Naive thymus-derived CD8-positive, alpha-beta T cell (primary cell): ENCODE data around the gene GFRAL. TPM values are rescaled to one million over a fixed set of nuclear protein-coding genes. Genes with fewer than 3 reads are reported as not detected.
"Not testable (repeated sequence)": the region's sequence is repeated elsewhere in the genome, so short reads cannot be mapped to it uniquely, and the experiment has no call there.

Source experiments
- ATAC-seq, 2 donors: fragments of 150-1000 bp; cut with Tn5 transposase in 1 of 2; sonication (Bioruptor Pico), chemical (Tn5 transposase) in 1 of 2; 1 replicate in 1 of 2; 2 replicates in 1 of 2; pipeline ENCODE4 v1.10.0; 2021; ENCODE audit warnings: mild to moderate bottlenecking in 2 of 2, moderate library complexity in 2 of 2
- POLR2A ChIA-PET: fragments of 350-600 bp; sonication (Branson Sonifier 250); formaldehyde crosslinking; loops from one replicate; lab custom pipeline; 2021; ENCODE audit warnings: antibody characterized with exemption; lab: Charles Lee
- DNase-seq, 10 donors: peaks; one replicate each; pipeline versions ENCODE4 v3.0.0 to v3.0.0-alpha.2; 2020 to 2022
- H3K27ac Mint-ChIP-seq, 10 donors: one replicate each; pipeline ENCODE4 v1.8.0; 2020 to 2022; ENCODE audit warnings: mild to moderate bottlenecking in 10 of 10, mixed read lengths in 10 of 10, moderate library complexity in 4 of 10, inconsistent platforms in 1 of 10
- H3K27me3 Mint-ChIP-seq, 5 donors: one replicate each; pipeline ENCODE4 v1.8.0; 2021 to 2022; ENCODE audit warnings: mixed read lengths in 5 of 5
- H3K36me3 Mint-ChIP-seq, 3 donors: one replicate each; pipeline ENCODE4 v1.8.0; 2020 to 2022; ENCODE audit warnings: mixed read lengths in 3 of 3, mild to moderate bottlenecking in 2 of 3, inconsistent platforms in 1 of 3
- H3K4me1 Mint-ChIP-seq, 4 donors: one replicate each; pipeline ENCODE4 v1.8.0; 2021 to 2022; ENCODE audit warnings: mixed read lengths in 4 of 4
- H3K4me3 Mint-ChIP-seq, 10 donors: one replicate each; pipeline ENCODE4 v1.8.0; 2020 to 2022; ENCODE audit warnings: mild to moderate bottlenecking in 10 of 10, mixed read lengths in 10 of 10, moderate library complexity in 6 of 10, inconsistent platforms in 1 of 10
- H3K9me3 Mint-ChIP-seq, 9 donors: one replicate each; pipeline ENCODE4 v1.8.0; 2020 to 2022; ENCODE audit warnings: mixed read lengths in 9 of 9, mild to moderate bottlenecking in 3 of 9, inconsistent platforms in 1 of 9, moderate library complexity in 1 of 9
- polyA plus RNA-seq, 3 donors: library from polyadenylated mRNA; unstranded; fragments of 300-500 nt; fragmentation: Illumina TruSeq; gene quantifications; one replicate each; pipeline ENCODE4 v1.2.3, GENCODE V29; 2021
- total RNA-seq, 8 experiments: library from RNA in 2 of 8; stranded (reverse) in 2 of 8; gene quantifications; one replicate each; pipeline ENCODE4 v1.2.3 and lab custom pipeline; 2021 to 2026

The GFRAL gene, protein sequence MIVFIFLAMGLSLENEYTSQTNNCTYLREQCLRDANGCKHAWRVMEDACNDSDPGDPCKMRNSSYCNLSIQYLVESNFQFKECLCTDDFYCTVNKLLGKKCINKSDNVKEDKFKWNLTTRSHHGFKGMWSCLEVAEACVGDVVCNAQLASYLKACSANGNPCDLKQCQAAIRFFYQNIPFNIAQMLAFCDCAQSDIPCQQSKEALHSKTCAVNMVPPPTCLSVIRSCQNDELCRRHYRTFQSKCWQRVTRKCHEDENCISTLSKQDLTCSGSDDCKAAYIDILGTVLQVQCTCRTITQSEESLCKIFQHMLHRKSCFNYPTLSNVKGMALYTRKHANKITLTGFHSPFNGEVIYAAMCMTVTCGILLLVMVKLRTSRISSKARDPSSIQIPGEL
- not detected for total RNA-seq
- not detected for polyA plus RNA-seq
- total RNA-seq (lab: John Stamatoyannopoulos, UW), result 0 reads per million in 6 experiments

DNA sequence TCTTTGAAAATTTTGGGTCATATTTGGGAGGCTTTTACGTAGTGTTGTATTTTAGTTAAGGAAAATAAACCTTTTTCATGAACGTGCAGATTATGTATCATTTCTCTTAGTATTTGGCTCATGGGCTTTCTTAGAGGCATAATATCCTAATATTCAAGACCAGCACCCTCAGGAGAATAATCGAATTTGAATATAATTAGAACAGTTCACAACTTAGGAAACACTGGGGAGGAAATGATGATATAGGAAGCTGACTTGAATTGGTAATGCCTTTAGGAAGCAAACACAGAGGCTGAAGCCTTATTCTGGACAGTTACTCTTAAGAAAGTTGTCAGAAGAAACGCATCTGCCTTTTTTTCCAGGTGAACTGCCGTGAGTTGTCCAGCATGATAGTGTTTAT is at the start of gene GFRAL:
GFRAL (plus strand) TSS at position 301 of the 400 bp plus-strand sequence; CDS start at position 387, 86 bp downstream.
- Mint-ChIP-seq H3K9me3 (peaks cover 0 to 23% (median 6%) of the 10 kb centered on the region in 9 donors), H3K27ac (no peak within 1 kb of the TSS), H3K4me3 (no peak within 1 kb of the TSS), H3K27me3 (no peaks in the 10 kb centered on the region), H3K4me1 (no peaks in the 10 kb centered on the region), H3K36me3 (no peaks in the 10 kb centered on the region)
- POLR2A ChIA-PET, result no interaction called here
- no peak for DNase-seq
- ATAC-seq, result no peak

DNA sequence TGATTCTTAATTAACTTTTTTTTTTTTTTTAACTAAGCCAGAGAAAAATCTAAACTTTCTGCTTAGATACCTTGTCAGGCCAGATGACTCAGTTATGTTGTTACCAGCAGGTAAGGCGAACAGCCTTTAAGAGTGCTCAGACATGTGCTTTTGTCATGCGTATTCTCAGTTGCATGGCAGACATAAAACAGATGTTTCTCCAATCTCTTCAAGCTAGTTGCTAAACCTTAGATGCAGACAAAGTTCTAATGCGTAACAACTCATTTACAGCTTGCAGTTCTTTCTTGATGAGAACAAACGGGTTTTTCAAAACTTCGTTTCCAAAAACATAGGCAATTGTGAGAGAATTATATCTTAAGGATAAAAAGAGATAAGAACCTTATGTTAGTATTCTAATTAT is 49.6 kb upstream of the GFRAL start:
- Mint-ChIP-seq H3K9me3 (peaks cover 0 to 2% (median 0%) of the 10 kb centered on the region in 9 donors), H3K4me3 (no peak overlapping the region), H3K27ac (no peak overlapping the region), H3K27me3 (no peaks in the 10 kb centered on the region), H3K4me1 (no peaks in the 10 kb centered on the region), H3K36me3 (no peaks in the 10 kb centered on the region)
- ATAC-seq, result no peak
- POLR2A ChIA-PET, result no interaction called here
- no peak for DNase-seq

DNA sequence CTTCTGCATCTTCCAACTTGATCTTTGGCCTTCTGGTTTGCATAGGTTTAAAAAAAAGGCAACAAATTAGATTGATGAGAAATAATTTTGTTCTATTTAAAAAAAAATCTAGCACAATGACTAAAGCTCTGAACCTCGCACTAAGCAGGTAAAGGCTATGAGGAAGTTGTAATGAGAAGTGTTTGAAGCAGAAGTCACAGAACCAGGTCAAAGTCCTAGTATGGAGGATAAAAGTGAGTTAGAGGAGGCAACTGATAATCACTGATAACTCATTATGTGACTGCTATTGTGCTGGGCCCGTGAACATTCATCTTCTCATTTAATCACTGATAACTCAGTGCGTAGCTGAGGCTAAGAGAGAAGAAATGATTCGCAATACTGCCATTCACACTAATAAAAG is 46.1 kb upstream of the GFRAL start:
- H3K4me1 Mint-ChIP-seq, result no peaks in the 10 kb centered on the region
- no peak for DNase-seq
- ATAC-seq, result no peak
- H3K27me3 Mint-ChIP-seq, result no peaks in the 10 kb centered on the region
- peaks cover 0 to 2% (median 0%) of the 10 kb centered on the region in 9 donors for H3K9me3 Mint-ChIP-seq
- POLR2A ChIA-PET, result no interaction called here
- no peaks in the 10 kb centered on the region for H3K36me3 Mint-ChIP-seq
- no peak overlapping the region for H3K4me3 Mint-ChIP-seq
- H3K27ac Mint-ChIP-seq, result no peak overlapping the region

DNA sequence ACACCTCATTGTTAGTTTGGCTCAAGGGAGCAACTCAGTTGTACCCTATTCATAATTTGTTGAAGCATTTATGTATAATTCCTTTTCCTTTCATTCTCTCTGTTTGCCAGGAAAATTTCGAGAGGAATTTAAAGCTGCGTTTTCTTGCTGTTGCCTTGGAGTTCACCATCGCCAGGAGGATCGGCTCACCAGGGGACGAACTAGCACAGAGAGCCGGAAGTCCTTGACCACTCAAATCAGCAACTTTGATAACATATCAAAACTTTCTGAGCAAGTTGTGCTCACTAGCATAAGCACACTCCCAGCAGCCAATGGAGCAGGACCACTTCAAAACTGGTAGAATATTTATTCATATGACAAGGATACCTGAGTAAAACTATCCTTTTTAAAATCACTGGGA is 45.2 kb upstream of the GFRAL start:
- POLR2A ChIA-PET, result no interaction called here
- Mint-ChIP-seq H3K4me3 (no peak overlapping the region), H3K9me3 (peaks cover 0 to 2% (median 0%) of the 10 kb centered on the region in 9 donors), H3K4me1 (no peaks in the 10 kb centered on the region), H3K27ac (no peak overlapping the region), H3K27me3 (no peaks in the 10 kb centered on the region), H3K36me3 (no peaks in the 10 kb centered on the region)
- DNase-seq (no peak), ATAC-seq (no peak)

DNA sequence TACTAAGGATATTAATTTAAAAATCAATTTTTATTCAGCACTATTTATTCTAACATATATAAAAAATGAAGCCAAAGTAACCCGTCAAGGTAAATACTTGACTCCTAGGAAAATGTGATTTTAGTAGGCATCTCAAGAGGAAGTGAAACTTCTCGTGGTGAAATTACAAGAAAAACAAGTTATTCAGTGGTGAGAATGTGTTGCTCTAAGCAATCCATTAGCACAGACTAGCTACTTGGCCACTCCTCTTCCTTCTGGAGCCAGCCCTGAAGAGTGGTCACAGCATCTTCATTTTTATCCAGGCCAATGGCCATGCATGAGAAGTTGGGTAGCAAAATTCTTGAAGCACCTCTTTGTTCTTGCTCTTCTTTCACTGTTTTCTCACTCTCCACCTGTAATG is 40.4 kb upstream of the GFRAL start:
- DNase-seq (no peak), ATAC-seq (no peak)
- H3K9me3 Mint-ChIP-seq, result peaks cover 0 to 13% (median 5%) of the 10 kb centered on the region in 9 donors
- no peak overlapping the region for H3K27ac Mint-ChIP-seq
- H3K4me3 Mint-ChIP-seq, result no peak overlapping the region
- no peaks in the 10 kb centered on the region for H3K36me3 Mint-ChIP-seq
- no peaks in the 10 kb centered on the region for H3K27me3 Mint-ChIP-seq
- no peaks in the 10 kb centered on the region for H3K4me1 Mint-ChIP-seq
- POLR2A ChIA-PET, result no interaction called here

DNA sequence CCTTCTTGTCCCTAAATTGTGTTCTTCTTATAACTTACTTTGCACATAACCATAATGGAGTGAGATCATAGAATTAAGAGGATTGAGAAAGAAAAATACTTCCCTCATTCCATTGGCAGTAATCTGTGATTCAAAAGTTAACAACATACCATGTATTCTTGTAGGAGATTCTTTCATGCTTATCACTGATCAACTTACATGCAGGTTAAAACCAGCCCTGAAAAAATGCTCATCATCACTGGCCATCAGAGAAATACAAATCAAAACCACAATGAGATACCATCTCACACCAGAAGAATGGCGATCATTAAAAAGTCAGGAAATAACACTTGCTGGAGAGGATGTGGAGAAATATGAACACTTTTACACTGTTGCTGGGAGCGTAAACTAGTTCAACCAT is 36.5 kb upstream of the GFRAL start:
- H3K4me1 Mint-ChIP-seq, result no peaks in the 10 kb centered on the region
- DNase-seq (no peak), ATAC-seq (no peak)
- no peaks in the 10 kb centered on the region for H3K36me3 Mint-ChIP-seq
- H3K9me3 Mint-ChIP-seq, result peaks cover 0 to 21% (median 5%) of the 10 kb centered on the region in 9 donors
- no peaks in the 10 kb centered on the region for H3K27me3 Mint-ChIP-seq
- no peak overlapping the region for H3K4me3 Mint-ChIP-seq
- H3K27ac Mint-ChIP-seq, result no peak overlapping the region
- POLR2A ChIA-PET, result no interaction called here

DNA sequence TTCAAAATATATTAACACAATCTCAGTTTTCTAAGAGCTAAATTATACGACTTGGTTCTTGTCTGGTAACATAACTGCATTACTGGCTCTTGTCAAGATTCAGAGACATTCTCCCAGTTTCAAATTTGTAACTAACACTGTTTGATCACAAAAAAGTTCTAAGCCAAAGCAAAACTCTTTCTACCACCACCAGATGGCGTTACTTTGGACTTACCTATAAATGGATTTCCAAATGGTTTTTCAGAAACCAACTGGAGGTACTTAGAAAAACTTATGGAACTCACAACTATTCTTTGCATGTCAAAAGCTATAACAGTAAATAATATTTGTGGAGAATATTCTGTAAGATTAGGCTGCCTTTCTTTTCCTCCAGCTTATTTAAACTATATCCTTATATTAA is 34.2 kb upstream of the GFRAL start:
- ATAC-seq, result no peak
- H3K9me3 Mint-ChIP-seq, result peaks cover 0 to 16% (median 9%) of the 10 kb centered on the region in 9 donors
- POLR2A ChIA-PET, result no interaction called here
- DNase-seq, result no peak
- H3K4me3 Mint-ChIP-seq, result no peak overlapping the region
- no peaks in the 10 kb centered on the region for H3K27me3 Mint-ChIP-seq
- no peak overlapping the region for H3K27ac Mint-ChIP-seq
- H3K36me3 Mint-ChIP-seq, result no peaks in the 10 kb centered on the region
- H3K4me1 Mint-ChIP-seq, result no peaks in the 10 kb centered on the region

DNA sequence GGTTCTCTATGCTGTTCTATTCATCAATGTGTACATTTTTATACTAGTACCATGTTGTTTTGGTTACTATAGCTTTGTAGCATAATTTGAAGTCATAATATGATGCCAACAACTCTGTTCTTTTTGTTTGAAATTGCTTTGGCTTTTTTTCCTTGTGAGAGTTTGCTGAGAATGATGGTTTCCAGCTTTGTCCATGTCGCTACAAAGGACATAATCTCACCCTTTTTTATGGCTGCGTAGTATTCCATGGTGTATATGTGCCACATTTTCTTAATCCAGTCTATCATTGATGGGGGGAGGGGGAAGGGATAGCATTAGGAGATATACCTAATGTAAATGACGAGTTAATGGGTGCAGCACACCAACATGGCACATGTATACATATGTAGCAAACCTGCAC is 30.1 kb upstream of the GFRAL start:
- ATAC-seq, DNase-seq, H3K4me1 Mint-ChIP-seq, H3K27ac Mint-ChIP-seq, POLR2A ChIA-PET, H3K36me3 Mint-ChIP-seq, H3K27me3 Mint-ChIP-seq, H3K4me3 Mint-ChIP-seq: not testable (repeated sequence)
- H3K9me3 Mint-ChIP-seq, result peaks cover 0 to 20% (median 6%) of the 10 kb centered on the region in 9 donors

DNA sequence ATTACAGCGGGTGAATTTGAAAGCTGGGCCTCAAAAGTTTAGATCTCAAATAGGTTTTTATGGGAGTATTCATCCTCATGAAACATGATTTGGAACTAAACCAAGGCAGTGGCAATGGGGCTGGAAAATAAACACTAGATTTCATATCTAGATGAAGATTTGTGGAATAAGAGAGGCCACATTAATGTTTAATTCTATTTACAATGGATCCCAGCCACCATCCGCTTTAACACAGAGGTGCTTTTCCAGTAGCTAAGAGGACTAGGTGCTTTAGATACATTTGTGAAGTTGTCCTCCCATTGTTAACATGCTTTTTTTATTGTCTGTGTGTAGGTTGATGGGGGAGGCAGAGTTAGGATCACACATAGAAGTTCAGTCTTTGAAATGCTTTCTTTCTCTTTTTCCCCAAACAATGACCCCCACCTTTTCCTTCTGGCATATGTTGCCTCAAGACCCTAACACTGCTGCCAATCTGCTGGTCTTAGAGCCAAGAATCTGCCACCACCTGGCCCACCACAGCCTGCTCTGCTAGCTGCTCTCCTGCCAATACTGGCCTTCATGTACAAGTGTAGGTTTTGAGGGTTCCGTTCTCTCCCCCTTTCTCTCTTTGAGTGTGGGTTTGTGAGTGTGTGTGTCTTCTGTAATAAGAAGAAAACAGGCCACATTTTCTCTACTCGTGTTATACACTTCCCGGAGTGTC is 27.8 kb upstream of the GFRAL start:
- Mint-ChIP-seq H3K4me3 (no peak overlapping the region), H3K9me3 (peaks cover 0 to 15% (median 10%) of the 10 kb centered on the region in 9 donors), H3K36me3 (no peaks in the 10 kb centered on the region), H3K4me1 (no peaks in the 10 kb centered on the region), H3K27me3 (no peaks in the 10 kb centered on the region), H3K27ac (no peak overlapping the region)
- DNase-seq, result no peak
- POLR2A ChIA-PET, result no interaction called here
- no peak for ATAC-seq

DNA sequence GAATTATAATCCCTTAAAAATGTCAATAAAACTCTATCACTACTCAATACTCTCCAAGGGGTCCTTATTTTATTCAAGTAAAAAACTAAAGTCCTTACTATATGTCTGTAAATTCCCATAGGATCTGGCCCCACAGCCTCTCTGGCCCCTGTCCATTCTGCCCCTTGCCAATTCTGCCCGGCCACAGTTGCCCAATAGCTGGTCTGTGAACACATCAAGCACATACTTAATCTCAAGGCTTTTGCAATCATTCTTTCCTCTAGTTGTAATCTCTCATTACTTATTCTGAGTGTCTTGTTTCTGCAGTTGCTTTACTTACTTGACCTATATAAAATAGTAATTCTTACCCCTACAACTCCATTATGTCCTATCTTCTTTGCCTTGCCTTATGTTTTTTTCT is 22.5 kb upstream of the GFRAL start:
- Mint-ChIP-seq H3K9me3 (peaks cover 0 to 23% (median 6%) of the 10 kb centered on the region in 9 donors), H3K27me3 (no peaks in the 10 kb centered on the region), H3K4me1 (no peaks in the 10 kb centered on the region), H3K4me3 (no peak overlapping the region), H3K27ac (no peak overlapping the region), H3K36me3 (no peaks in the 10 kb centered on the region)
- POLR2A ChIA-PET, result no interaction called here
- DNase-seq (no peak), ATAC-seq (no peak)

DNA sequence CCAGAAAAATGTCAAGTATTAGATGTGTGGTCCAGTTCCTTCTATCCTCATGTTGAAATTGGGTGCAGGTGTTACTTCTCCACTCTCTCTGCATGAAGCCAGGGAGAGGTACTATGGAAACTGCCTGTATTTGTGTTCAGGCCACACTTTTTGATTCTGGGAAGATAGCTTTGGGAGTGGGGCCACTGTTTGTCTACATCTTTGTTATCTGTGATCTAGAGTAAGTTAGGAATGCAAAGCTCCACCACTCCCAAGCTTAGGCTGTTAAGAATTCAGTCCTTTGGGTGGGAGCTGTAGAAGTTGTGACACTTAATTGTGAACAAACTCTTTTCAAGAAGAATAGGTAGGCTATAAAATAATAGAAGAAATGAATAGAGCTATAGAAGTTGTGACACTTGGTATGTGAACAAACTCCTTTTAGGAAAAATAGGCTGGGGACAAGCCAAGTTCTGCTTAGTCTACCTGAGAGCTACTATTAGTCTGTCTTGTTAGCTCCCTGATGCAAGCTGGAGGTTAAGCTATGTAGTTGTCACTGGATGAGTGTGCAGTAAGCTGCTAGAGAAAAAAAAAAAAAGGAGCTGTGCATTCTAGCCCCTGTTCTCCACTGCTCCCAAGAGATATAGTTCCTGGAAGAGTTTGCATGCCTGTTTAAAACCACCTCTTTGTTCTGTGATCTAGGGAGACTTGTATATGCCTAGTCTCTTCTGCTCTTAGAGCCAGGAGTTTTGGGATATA is 7.1 kb upstream of the GFRAL start:
- Mint-ChIP-seq H3K27ac (no peak overlapping the region), H3K4me3 (no peak overlapping the region), H3K36me3 (no peaks in the 10 kb centered on the region), H3K27me3 (no peaks in the 10 kb centered on the region), H3K9me3 (peaks cover 0 to 57% (median 17%) of the 10 kb centered on the region in 9 donors), H3K4me1 (no peaks in the 10 kb centered on the region)
- ATAC-seq (no peak), DNase-seq (no peak)
- POLR2A ChIA-PET, result no interaction called here

DNA sequence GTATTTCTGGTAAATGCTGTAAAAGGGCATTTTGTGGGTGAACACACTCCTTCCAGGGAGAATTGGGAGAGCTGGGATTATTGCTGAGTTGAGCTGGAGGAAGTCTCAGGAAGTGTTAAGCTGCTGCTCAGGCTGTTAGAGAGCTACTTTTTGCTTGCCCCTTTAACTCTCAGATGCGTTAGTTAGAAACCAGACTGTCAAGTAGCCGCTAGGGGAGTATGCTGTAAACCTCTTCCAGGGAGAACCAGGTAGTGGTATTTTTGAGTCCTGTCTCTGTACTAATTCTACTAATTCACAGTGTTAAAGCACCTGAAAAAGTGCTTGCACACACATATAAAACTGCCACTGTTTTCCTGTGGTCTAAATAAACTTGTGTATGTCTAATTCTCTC is 6.6 kb upstream of the GFRAL start:
- DNase-seq (no peak), ATAC-seq (no peak)
- Mint-ChIP-seq H3K9me3 (peaks cover 0 to 56% (median 16%) of the 10 kb centered on the region in 9 donors), H3K27ac (no peak overlapping the region), H3K27me3 (no peaks in the 10 kb centered on the region), H3K4me1 (no peaks in the 10 kb centered on the region), H3K4me3 (no peak overlapping the region), H3K36me3 (no peaks in the 10 kb centered on the region)
- POLR2A ChIA-PET, result no interaction called here

DNA sequence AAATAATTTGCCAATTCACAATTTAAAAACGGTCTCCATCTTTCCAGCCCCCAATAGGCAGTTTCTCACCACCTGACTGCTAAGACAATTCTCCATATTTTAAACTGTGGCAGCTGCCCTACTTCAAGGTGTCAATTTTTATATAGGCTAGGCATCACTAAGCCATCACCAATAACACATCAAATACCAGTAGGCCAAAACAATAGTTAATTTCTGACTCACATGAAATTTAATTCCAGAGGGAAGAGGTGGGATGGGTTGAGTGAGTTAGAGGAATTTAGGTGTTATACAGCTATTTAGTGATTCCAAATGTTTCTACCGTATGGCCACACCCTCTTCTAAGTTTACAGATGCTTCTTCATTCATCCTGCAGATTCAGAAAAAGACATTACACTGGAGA is 49.9 kb downstream of the GFRAL start:
- Mint-ChIP-seq H3K4me3 (no peak overlapping the region), H3K27ac (no peak overlapping the region), H3K9me3 (peaks cover 2 to 19% (median 9%) of the 10 kb centered on the region in 9 donors), H3K27me3 (no peaks in the 10 kb centered on the region), H3K4me1 (no peaks in the 10 kb centered on the region), H3K36me3 (no peaks in the 10 kb centered on the region)
- no peak for ATAC-seq
- POLR2A ChIA-PET, result no interaction called here
- DNase-seq, result no peak
